Endothelial cell (in vitro differentiated cells): Measurements from ENCODE around the gene CDKAL1. TPM values are rescaled to one million over a fixed set of nuclear protein-coding genes. Genes with fewer than 3 reads are reported as not detected.

ENCODE experiments used
- DNase-seq: peaks from one replicate; pipeline ENCODE4 v3.0.0; 2021; ENCODE audit warnings: low spot score
- H3K27ac Mint-ChIP-seq: one replicate; pipeline ENCODE4 v1.8.0; 2021; ENCODE audit warnings: mixed read lengths, inconsistent platforms; ENCODE audit not compliant: unreplicated experiment
- H3K27me3 Mint-ChIP-seq: one replicate; pipeline ENCODE4 v1.8.0; 2021; ENCODE audit warnings: mild to moderate bottlenecking, moderate library complexity, mixed read lengths, inconsistent platforms; ENCODE audit not compliant: unreplicated experiment
- H3K36me3 Mint-ChIP-seq: one replicate; pipeline ENCODE4 v1.8.0; 2021; ENCODE audit warnings: mild to moderate bottlenecking, low read depth, mixed read lengths, inconsistent platforms; ENCODE audit not compliant: unreplicated experiment
- H3K4me1 Mint-ChIP-seq: one replicate; pipeline ENCODE4 v1.8.0; 2021; ENCODE audit warnings: mild to moderate bottlenecking, mixed read lengths, inconsistent platforms; ENCODE audit not compliant: unreplicated experiment
- H3K4me3 Mint-ChIP-seq: one replicate; pipeline ENCODE4 v1.8.0; 2021; ENCODE audit warnings: mild to moderate bottlenecking, mixed read lengths, inconsistent platforms; ENCODE audit not compliant: unreplicated experiment
- H3K9me3 Mint-ChIP-seq: one replicate; pipeline ENCODE4 v1.8.0; 2021; ENCODE audit warnings: mixed read lengths, inconsistent platforms; ENCODE audit not compliant: unreplicated experiment
- CTCF ChIP-seq: fragments of 200-600 bp; sonication (generic); IDR thresholded peaks from one replicate; pipeline ENCODE4 v1.5.0; 2021; ENCODE audit warnings: antibody characterized with exemption; ENCODE audit not compliant: unreplicated experiment
- total RNA-seq: library from RNA; stranded (reverse); fragmentation: NEBNext Ultra II Directional; extraction: Animal tissue kit (Norgen Biotek cat#: 25700); gene quantifications from one replicate; pipeline ENCODE4 v1.2.1, GENCODE V29; 2021; ENCODE audit not compliant: unreplicated experiment

Gene CDKAL1
- total RNA-seq, 1 donor from 2014 or later = 43.9 TPM

DNA sequence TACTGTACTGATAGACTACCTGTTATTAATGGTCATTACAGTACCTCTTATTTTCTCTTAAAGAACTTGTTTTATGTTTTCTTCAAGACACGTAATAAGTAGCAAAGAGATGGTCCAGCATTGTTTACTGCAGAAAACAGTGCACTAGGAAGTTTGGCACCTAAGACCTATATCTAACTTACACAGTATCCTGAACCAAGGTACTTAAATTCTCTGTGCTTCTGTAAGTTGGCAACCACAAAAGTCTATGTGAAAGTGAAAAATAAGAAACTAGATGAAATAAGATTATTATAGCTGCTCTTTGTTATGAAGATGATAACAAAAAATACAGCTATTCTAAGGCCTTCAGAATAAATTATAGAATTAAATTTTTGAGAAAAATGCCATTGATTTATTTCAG, 647.6 kb downstream of the CDKAL1 start:
- no peak for TF ChIP-seq CTCF
- no peaks in the 10 kb centered on the region for H3K4me1 Mint-ChIP-seq
- H3K4me3 Mint-ChIP-seq = no peak overlapping the region
- no peaks in the 10 kb centered on the region for H3K36me3 Mint-ChIP-seq
- H3K27me3 Mint-ChIP-seq = no peaks in the 10 kb centered on the region
- H3K27ac Mint-ChIP-seq = no peak overlapping the region
- H3K9me3 Mint-ChIP-seq = no peaks in the 10 kb centered on the region
- no peak for DNase-seq

GRCh38 chr6:21182589-21182988, 648.3 kb downstream of the CDKAL1 start:
- H3K27ac Mint-ChIP-seq = no peak overlapping the region
- no peak for DNase-seq
- no peaks in the 10 kb centered on the region for H3K4me1 Mint-ChIP-seq
- H3K9me3 Mint-ChIP-seq = no peaks in the 10 kb centered on the region
- no peak for TF ChIP-seq CTCF
- no peaks in the 10 kb centered on the region for H3K27me3 Mint-ChIP-seq
- H3K4me3 Mint-ChIP-seq = no peak overlapping the region
- no peaks in the 10 kb centered on the region for H3K36me3 Mint-ChIP-seq

GRCh38 chr6:21185861-21186478, 651.7 kb downstream of the CDKAL1 start:
- no peak for DNase-seq
- Mint-ChIP-seq H3K4me3 (no peak overlapping the region), H3K27me3 (no peaks in the 10 kb centered on the region), H3K4me1 (peaks cover 10% of the 10 kb centered on the region), H3K36me3 (no peaks in the 10 kb centered on the region), H3K27ac (no peak overlapping the region), H3K9me3 (no peaks in the 10 kb centered on the region)
- TF ChIP-seq CTCF = no peak

GRCh38 chr6:21186479-21187055, 652.3 kb downstream of the CDKAL1 start:
- Mint-ChIP-seq H3K27ac (no peak overlapping the region), H3K9me3 (no peaks in the 10 kb centered on the region), H3K4me3 (no peak overlapping the region), H3K27me3 (no peaks in the 10 kb centered on the region), H3K36me3 (no peaks in the 10 kb centered on the region), H3K4me1 (peaks cover 11% of the 10 kb centered on the region)
- no peak for DNase-seq
- TF ChIP-seq CTCF = no peak

- Mint-ChIP-seq H3K27me3 (no peaks in the 10 kb centered on the region), H3K4me3 (no peak overlapping the region), H3K4me1 (peaks cover 13% of the 10 kb centered on the region), H3K36me3 (no peaks in the 10 kb centered on the region), H3K9me3 (no peaks in the 10 kb centered on the region), H3K27ac (no peak overlapping the region)
- TF ChIP-seq CTCF = no peak
- no peak for DNase-seq
These were observed 653.2 kb downstream of the CDKAL1 start for GRCh38 chr6:21187485-21187884.
